GM19238 (cell line): ENCODE data around the gene GAGE12J.
"Not testable (repeated sequence)": the region's sequence is repeated elsewhere in the genome, so short reads cannot be mapped to it uniquely, and the experiment has no call there.

ENCODE experiments used
- DNase-seq: peaks from one replicate; pipeline ENCODE4 v3.0.0; 2011; ENCODE audit warnings: low spot score; ENCODE audit not compliant: insufficient read length

Gene GAGE12J

DNA sequence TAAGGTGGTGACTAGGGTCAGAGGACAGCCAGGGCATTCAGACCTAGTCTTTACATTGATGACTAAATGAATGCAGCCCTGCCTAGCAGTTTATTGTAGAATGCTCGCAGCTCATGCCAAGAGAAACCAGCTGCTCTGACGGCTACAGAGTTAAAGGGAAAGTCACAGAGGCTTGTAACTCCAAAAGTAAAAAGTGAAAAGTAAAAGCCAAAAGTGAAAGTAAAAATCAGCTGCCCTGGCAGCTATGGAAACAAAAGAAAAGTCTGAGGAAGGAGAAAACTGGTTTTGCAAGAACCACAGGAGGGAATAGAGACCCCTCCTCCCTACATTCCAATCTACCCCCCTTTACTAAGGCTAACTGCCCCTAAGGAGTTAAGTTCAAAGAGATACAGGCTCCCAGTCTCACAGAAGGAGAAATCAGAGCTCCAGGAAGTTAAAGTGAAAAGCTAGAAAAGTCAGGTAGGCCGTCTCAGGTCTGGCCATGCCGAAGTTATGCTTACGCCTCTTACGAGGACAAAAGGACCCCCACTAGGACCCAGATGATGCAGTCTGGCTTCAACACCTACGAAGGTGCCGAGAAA is 12.3 kb upstream of the GAGE12J start:
- DNase-seq, result no peak

DNA sequence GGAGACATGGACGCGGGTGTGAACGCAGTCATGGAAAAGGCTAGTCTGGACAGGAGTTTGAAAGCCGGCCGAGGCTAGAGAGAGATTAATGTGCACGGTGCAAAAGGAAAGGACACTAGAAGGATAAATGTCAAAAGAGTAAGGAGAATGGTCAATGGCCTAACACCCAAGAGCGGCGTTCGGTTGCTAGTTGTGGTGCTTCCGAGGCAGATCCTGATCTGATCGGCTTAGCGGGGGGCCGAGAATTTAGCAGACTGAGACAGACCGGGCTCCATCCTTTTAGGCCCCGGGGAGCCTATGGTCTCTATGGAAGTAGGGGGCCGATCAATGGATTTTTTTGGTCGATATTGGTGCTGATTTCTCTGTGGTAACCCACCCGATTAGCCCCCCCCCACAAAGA is 11.5 kb upstream of the GAGE12J start:
- DNase-seq, result no peak

DNA sequence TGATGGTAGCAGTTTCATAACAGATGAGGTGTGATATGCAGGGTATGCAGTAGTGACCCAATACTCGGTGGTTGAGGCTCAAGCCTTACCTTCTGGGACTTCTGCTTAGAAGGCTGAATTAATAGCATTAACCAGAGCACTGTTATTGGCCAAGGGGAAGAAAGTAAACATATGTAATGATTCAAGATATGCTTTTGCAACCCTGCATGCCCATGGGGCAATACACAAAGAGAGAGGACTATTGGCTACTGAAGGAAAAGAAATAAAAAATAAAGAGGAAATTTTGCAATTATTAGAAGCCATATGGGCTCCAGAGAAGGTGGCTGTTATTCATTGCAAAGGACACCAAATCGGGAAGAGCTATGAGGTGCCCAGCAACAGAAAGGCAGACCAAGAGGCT is 9.7 kb upstream of the GAGE12J start:
- no peak for DNase-seq

DNA sequence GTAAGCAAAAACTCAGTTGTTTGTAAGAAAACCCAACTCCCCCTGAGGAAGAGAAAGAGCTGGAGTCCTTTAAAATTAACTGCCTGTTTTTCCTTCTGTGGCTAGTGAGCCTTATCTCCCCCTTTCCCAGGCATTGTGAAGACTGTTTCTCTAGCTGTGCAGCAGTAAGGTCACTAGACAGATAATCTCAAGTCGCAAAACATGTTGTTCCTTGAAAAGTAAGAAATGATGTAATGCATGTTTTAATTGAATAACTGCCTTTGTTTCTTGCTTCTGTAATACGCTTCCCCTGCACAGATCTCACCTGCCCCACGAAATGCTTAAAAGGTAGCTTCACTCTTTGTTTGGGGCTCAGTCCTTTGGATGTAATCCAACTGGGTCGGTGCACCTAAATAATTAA is 5.8 kb upstream of the GAGE12J start:
- no peak for DNase-seq

DNA sequence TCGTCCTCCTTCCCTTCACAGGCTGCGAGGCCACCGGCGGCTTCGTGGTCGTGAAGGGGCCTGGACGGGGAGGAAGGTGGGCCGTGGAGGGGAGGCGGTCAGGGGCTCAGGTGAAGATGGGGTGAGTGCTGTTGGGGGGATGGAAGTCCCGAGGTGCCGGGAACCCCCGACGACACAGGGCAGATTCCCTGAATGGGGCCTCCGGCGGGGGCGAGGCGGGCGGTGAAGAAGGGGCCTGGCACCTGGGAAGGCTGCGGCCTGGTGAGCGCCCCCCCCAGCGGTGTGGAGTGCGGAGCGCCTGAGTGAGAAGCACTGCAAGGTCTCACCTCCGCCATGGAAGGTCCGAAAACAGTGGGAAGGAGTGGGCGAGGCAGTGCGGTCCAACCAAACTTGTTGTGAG is 429 bp downstream of the GAGE12J start:
- DNase-seq, result not testable (repeated sequence)

DNA sequence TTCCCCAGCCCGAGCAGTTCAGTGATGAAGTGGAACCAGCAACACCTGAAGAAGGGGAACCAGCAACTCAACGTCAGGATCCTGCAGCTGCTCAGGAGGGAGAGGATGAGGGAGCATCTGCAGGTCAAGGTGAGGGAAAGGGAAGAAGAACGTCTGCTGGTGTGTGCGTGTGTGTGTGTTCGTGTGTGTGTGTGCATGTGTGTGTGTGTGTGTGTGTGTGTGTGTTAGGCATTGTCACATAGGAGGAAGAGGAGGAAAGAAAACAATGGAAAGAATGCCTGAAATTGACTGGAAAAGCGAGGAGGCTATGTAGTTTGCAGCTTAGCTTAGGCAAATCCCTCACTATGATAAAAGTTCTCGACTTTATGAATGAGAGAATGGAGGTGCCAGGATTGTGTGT is 1.9 kb downstream of the GAGE12J start:
- not testable (repeated sequence) for DNase-seq

DNA sequence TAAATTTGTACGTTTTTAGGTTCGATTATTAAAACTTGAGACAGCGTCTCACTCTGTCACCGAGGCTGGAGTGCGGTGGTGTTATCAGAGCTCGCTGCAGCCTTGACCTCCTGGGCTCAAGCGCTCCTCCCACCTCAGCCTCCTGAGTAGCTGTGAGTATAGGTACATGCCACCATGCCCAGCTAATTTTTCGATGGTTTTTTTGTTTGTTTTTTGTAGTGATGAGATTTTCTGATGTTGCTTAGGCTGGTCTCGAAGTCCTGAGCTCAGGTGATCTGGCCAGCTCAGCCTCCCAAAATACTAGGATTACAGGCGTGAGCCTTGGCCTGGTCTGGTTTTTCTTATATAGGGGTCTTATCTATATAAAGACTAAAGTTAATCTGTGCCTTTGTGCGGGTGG is 8.6 kb downstream of the GAGE12J start:
- not testable (repeated sequence) for DNase-seq

DNA sequence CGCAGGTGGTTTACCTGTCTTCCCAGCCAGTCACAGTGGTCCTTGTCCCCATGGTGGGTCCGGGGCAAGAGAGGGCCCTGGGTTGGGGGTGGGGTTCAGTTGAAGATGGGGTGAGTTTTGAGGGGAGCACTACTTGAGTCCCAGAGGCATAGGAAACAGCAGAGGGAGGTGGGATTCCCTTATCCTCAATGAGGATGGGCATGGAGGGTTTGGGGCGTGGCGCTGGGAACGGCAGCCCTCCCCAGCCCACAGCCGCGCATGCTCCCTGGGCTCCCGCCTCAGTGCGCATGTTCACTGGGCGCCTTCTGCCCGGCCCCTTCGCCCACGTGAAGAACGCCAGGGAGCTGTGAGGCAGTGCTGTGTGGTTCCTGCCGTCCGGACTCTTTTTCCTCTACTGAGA is 9.4 kb downstream of the GAGE12J start, which contains the start of gene GAGE13:
Gene GAGE13, plus strand, starts transcription at position 301 of the 400 bp plus-strand sequence. CDS start 1,156 bp downstream, outside the sequence.
- not testable (repeated sequence) for DNase-seq

DNA sequence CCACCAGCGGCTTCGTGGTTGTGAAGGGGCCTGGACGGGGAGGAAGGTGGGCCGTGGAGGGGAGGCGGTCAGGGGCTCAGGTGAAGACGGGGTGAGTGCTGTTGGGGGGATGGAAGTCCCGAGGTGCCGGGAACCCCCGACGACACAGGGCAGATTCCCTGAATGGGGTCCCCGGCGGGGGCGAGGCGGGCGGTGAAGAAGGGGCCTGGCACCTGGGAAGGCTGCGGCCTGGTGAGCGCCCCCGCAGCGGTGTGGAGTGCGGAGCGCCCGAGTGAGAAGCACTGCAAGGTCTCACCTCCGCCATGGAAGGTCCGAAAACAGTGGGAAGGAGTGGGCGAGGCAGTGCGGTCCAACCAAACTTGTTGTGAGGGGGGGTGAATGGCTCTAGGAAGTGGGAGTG is 10.0 kb downstream of the GAGE12J start:
- DNase-seq, result not testable (repeated sequence)

DNA sequence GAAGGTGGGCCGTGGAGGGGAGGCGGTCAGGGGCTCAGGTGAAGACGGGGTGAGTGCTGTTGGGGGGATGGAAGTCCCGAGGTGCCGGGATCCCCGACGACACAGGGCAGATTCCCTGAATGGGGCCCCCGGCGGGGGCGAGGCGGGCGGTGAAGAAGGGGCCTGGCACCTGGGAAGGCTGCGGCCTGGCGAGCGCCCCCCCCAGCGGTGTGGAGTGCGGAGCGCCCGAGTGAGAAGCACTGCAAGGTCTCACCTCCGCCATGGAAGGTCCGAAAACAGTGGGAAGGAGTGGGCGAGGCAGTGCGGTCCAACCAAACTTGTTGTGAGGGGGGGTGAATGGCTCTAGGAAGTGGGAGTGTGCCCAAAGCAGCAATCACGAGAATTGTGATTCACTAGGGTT is 19.6 kb downstream of the GAGE12J start:
- not testable (repeated sequence) for DNase-seq

DNA sequence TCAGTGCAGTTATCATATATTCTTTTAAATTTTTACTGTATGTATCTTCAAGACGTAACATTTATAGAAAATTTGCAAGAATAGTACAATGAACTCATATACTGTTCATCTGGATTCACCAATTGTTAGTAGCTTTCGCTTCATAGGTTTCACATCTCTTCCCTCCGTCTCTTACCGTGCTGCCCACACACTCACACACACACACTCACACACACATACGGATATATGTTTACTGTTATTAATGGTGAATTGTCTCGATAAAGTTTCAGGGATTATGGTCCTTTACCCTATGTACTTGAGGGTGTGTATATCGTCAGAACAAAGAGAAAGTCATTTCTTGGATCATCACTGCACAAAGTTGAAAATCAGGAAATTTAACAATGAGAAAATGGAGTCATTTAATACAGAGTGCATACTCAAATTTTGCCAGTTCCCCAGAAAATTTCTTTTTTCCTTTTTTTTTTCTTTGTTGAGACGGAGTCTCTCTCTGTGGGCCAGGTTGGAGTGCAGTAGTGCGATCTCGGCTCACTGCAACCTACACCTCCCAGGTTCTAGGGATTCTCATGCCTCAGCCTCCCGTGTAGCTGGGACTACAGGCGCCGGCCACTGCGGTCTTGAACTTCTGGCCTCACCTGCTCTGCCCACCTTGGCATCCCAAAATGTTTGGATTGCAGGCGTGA is 22.8 kb downstream of the GAGE12J start:
- not testable (repeated sequence) for DNase-seq

DNA sequence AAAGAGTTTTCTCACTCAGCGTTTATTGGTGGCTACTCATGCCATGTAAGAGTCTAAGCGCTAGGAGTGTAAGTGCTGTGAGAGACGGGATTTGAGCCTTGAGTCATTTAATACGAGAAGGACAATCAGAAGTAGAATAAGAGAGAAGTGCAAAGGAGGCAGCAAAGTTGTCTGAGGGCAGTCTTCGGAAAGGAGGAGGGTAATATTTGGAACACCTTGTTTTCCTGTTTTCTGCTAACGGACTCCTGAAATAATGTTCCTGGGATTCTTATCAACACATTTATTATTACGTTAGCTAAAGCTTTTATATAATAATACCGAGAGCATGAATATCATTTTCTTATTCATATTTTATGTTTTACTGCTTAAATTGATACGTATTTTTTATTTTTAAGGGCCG is 23.6 kb downstream of the GAGE12J start:
- not testable (repeated sequence) for DNase-seq

DNA sequence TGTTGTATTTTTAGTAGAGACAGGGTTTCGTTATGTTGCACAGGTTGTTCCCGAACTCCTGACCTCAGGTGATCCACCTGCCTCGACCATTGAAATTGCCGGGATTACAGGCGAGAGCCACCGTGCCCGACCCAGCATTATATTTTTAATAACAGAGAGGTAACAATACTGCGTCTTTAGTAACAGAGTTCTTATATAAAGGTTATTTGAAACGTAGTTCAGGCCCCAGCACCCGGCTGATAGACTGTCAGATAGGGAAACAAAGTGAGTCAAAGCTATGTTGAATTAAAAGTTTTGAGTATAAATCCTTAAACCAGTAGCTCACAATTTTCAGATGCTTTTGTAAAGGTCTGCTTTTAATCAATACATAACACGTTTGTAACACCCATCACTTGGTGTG is 24.3 kb downstream of the GAGE12J start:
- not testable (repeated sequence) for DNase-seq
